HCT116 (cell line): ENCODE measurements around the gene CD34.

ENCODE experiments used
- CTCF ChIP-seq, 3 experiments: fragments of 200-600 bp in 1 of 3; sonication (generic) in 1 of 3; IDR thresholded peaks in 2 of 3; conservative IDR thresholded peaks in 1 of 3; 2 replicates each; pipeline ENCODE4 v1.5.1; 2012 to 2017; ENCODE audit warnings: low read depth in 2 of 3, low read length in 2 of 3, antibody characterized with exemption in 1 of 3, borderline replicate concordance in 1 of 3, control low read depth in 1 of 3, mild to moderate bottlenecking in 1 of 3, mixed read lengths in 1 of 3, mixed run types in 1 of 3, moderate library complexity in 1 of 3; ENCODE audit not compliant: insufficient read depth in 1 of 3
- EGR1 ChIP-seq: IDR thresholded peaks from 2 replicates; pipeline ENCODE4 v1.6.1; 2012; ENCODE audit warnings: low read depth
- POLR2A ChIP-seq: IDR thresholded peaks from 2 replicates; pipeline ENCODE4 v1.7.0; 2011; ENCODE audit warnings: borderline replicate concordance; ENCODE audit not compliant: insufficient read depth, insufficient read length; ENCODE audit errors: extremely low read depth
- ZFX ChIP-seq: fragments of 450-650 bp; IDR thresholded peaks from 2 replicates; pipeline ENCODE4 v1.6.1; 2017
- TF ChIP-seq, protein P1 (sequence below): IDR thresholded peaks from 2 replicates; pipeline ENCODE4 v1.6.1; 2012

- TF ChIP-seq ZFX (no peak), CTCF (IDR thresholded peaks at IDR 0.05 in 2 of 3, conservative IDR thresholded peaks at IDR 0.05 in 1 of 3; ENCODE audit: borderline replicate concordance in 1 of 3, insufficient read depth in 1 of 3, low read depth in 2 of 3, low read length in 2 of 3) (no peak), EGR1 (no peak), POLR2A (no peak)
- TF ChIP-seq, protein P1, sequence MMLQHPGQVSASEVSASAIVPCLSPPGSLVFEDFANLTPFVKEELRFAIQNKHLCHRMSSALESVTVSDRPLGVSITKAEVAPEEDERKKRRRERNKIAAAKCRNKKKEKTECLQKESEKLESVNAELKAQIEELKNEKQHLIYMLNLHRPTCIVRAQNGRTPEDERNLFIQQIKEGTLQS = no peak
Measured at GRCh38 chr1:207904391-207904790, 6.5 kb downstream of the CD34 start.
